Stimulated activated CD8-positive, alpha-beta memory T cell treated with anti-CD3 and anti-CD28 coated beads, Interleukin-15, amount 100 ng/mL, for 1 hour (primary cell): ENCODE data around the gene S1PR2.
"Not testable (repeated sequence)": the region's sequence is repeated elsewhere in the genome, so short reads cannot be mapped to it uniquely, and the experiment has no call there.

ENCODE experiments used
- DNase-seq: peaks from one replicate; pipeline ENCODE4 v3.0.0-alpha.2; 2020; ENCODE audit warnings: low read depth

S1PR2 gene

DNA sequence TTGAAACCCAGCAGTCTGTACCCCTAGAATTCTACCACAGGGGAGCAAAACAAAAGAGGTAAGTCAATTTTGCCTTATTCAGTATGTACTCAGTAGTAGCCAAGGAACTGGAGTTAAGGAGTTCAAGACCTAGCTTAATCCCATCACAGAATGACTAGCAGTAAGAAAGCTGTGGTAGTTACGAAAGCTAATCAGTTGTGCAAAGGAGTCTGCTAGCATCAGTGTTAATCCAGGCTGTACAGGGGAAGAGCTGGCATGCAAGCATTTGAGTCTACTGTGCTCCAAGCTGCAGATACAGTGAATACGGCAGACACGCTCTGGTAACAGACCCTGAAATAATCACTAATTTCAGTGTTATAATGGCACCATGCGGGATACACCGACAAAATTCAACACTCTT lies 41.1 kb downstream of the S1PR2 start:
- no peak for DNase-seq

- DNase-seq, result no peak
These were observed 41.5 kb downstream of the S1PR2 start for GRCh38 chr19:10189616-10190015.

- DNase-seq, result no peak
These were observed 43.8 kb downstream of the S1PR2 start for GRCh38 chr19:10187315-10187714.

DNA sequence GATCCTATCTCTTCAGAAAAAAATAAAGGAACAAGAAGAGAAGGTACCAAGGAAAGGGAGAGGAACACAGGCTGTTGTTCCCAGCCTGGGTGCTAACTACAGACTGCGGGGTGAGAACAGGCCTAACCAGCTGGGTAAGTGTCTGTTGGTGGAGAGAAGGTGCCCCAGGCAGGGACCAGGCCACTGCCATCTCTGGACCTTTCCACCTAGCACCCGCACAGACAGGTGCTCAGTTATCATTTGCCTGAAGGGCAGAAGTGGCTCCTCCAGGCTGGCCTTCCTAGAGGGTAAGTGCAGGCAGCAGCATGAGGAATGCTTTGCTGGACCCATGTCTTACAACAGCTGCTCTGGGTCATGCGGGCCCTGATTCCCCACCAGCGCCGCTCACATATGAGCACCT lies 46.5 kb downstream of the S1PR2 start:
- DNase-seq, result no peak

- no peak for DNase-seq
These were observed 47.2 kb downstream of the S1PR2 start for GRCh38 chr19:10183926-10184325.

- no peak for DNase-seq
These were observed 48.3 kb downstream of the S1PR2 start for GRCh38 chr19:10182847-10183246.

GRCh38 chr19:10182076-10182475 lies 49.1 kb downstream of the S1PR2 start:
- no peak for DNase-seq

DNA sequence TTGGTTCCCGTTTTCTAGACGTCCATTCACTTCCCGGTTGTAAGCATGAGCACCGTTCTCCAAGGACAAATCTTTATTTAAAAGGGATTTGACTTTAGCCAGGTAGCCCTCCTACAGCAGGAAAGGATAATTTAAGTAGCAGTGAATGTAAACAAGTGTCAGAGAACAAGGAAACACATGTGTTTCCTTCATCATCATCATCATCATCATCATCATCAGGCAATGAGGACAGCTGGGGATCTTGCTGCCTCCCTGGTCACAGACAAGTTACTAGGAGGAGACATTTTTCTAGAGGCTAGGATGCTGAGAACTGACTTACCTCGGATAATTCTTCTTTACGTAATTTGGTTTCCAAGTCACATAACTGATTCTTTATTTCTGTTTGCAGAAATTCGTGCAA lies 50.7 kb downstream of the S1PR2 start:
- DNase-seq, result no peak

- not testable (repeated sequence) for DNase-seq
These were observed 51.1 kb downstream of the S1PR2 start for GRCh38 chr19:10180024-10180423.

- no peak for DNase-seq
These were observed 57.6 kb downstream of the S1PR2 start for GRCh38 chr19:10173527-10173926.
